ENCODE measurements around the gene CA5A. TPM values are rescaled to one million over a fixed set of nuclear protein-coding genes. Genes with fewer than 3 reads are reported as not detected.
"Not testable (repeated sequence)": the region's sequence is repeated elsewhere in the genome, so short reads cannot be mapped to it uniquely, and the experiment has no call there.

The CA5A gene
- total RNA-seq, 4 donors from 2014 or later = not detected

GRCh38 chr16:87897521-87898505 lies 38.5 kb downstream of the CA5A start:
- no peak for ATAC-seq (ENCODE audit: low FRiP score)
- TF ChIP-seq CTCF (IDR thresholded peaks at IDR 0.05) = no peak
- no peak for DNase-seq (ENCODE audit: low spot score)

DNA sequence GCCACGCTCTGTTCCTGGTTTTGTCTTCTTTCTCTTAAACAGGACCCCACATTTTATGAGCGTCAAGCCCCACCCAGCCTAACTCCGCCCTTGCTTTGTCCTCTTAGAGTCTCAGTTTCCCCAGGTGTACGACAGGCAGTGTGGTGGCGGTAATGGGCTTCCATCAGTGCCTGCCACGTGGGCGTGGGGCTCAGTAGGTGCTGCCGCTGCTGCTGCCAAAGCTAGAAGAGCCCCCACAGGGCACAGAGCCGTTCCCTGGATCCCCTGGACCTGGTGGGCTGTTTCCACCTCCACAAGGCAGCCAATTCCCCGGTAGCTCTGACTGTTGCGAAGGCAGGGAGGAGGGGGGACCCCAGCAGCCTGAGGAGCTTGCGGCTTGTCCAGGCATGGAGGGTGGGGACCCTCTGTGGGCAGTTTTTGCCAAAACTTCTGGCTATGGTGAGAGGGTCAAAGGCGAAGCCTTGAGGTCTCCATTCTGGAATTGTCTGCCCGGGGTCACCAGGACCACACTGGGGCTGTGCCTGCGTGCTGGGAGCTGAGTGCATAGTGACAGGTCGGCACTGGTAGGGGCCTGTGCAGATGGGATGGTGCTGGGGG lies 39.3 kb downstream of the CA5A start:
- not testable (repeated sequence) for ATAC-seq (ENCODE audit: low FRiP score); DNase-seq (ENCODE audit: low spot score)

DNA sequence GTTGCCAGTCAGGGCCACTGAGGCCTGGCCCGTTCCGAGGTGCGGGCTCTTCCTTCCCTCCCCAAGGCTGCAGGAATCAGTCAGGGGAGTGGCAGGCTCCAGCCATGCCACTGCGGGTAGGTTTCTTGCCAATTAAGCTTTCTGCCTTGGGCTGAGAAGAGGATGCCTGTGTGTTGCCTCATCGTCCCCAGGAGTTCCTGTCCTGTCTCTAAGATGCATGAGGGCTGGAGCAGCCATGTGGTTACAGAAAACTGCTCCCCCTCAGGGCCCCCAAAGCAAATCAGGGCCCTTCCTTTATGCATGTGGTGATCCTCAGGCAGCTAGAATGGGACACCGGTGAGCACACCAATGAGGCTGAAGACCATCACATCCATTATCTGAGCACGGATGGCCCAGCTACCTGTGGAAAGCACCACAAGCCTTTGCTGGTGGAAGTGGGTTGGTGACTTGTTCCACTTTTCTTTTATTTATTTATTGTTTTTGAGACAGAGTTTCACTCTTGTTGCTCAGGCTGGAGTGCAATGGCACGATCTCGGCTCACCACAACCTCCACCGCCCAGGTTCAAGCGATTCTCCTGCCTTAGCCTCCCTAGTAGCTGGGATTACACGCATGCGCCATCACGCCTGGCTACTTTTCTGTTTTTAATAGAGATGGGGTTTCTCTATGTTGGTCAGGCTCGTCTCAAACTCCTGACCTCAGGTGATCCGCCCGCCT lies 40.0 kb downstream of the CA5A start:
- not testable (repeated sequence) for DNase-seq (ENCODE audit: low spot score); ATAC-seq (ENCODE audit: low FRiP score)

DNA sequence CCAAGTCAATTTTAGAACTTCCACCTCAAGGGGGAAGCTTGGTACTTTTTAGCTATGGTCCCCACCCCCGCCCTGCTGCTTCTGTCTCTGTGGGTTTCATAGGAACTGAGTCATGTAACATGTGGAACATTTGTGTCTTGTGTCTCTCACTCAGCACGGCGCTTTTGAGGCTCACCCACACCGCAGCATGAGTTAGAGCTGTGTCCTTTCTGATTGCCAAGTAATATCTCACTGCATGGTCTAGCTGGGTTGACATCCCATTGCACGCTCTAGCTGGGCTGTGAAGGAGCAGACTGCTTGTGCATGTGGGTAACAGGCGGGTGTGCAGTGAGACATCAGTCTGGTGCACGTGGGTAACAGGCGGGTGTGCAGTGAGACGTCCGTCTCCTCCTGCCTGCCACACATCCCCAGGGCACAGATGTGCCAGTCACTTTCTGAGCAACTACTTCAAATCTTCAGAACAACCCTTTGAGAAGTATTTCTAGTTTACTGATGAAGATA lies 40.6 kb downstream of the CA5A start:
- no peak for TF ChIP-seq CTCF (IDR thresholded peaks at IDR 0.05)
- DNase-seq (ENCODE audit: low spot score) = no peak
- ATAC-seq (ENCODE audit: low FRiP score) = no peak

DNA sequence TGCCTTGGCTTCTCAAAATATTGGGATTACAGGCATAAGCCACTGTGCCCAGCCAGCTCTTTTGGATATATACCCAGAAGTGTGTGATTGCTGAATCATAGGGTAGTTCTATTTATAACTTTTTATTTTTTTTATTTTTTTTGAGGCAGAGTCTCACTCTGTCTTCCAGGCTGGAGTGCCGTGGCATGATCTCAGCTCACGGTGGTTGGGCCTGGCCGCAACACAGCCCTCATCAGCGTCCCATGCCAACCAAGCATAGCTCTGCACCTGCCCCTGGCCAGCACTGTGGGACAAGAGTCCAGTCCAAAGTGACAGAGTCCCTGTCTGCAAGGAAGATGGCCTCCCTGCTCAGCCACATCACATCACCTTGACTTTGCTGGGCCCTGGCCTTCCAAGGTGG lies 42.3 kb downstream of the CA5A start:
- DNase-seq (ENCODE audit: low spot score); ATAC-seq (ENCODE audit: low FRiP score): not testable (repeated sequence)

- ATAC-seq (ENCODE audit: low FRiP score) = no peak
- DNase-seq (ENCODE audit: low spot score) = no peak
- no peak for TF ChIP-seq CTCF (IDR thresholded peaks at IDR 0.05)
Measured at GRCh38 chr16:87891764-87892163, 44.6 kb downstream of the CA5A start.

GRCh38 chr16:87889762-87890161 lies 46.6 kb downstream of the CA5A start:
- DNase-seq (ENCODE audit: low spot score); ATAC-seq (ENCODE audit: low FRiP score): not testable (repeated sequence)

GRCh38 chr16:87888346-87888745 lies 48.0 kb downstream of the CA5A start:
- ATAC-seq (ENCODE audit: low FRiP score); DNase-seq (ENCODE audit: low spot score): not testable (repeated sequence)

GRCh38 chr16:87887931-87888330 lies 48.4 kb downstream of the CA5A start:
- not testable (repeated sequence) for ATAC-seq (ENCODE audit: low FRiP score); DNase-seq (ENCODE audit: low spot score)

DNA sequence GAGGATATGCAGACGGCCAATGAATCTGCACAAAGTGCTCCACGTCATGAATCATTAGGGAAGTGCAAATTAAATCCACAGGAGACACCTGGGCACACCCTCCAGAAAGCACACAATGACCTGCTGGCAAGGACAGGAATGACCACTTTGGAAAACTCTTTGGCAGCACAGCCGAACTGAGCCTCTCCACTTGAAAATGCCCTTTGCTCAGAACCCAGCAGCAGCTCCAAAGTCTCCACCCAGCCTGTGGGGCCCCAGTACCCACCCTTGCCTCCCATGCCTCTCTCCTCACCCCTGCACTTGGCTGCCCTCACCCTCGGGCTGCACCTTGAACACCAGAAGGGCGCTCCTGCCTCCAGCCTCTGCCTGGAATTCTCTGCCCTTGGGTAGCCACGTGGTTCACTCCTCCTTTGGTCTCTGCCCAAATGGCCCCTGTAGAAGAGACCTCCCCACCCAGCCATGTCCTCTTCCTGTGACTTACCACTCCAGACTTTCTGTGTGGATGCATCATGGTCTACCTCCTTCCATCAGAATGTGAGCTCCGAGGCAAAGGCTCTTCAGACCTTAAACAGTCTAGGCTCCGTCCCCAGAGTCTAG lies 50.9 kb downstream of the CA5A start:
- not testable (repeated sequence) for DNase-seq (ENCODE audit: low spot score); ATAC-seq (ENCODE audit: low FRiP score)

Measured in omental fat pad (tissue), 4 donors.